Liver (tissue), 9 donors: Measurements from ENCODE around the gene CCDC33. TPM values are rescaled to one million over a fixed set of nuclear protein-coding genes. Genes with fewer than 3 reads are reported as not detected.

Experiments used
- DNase-seq: peaks from one replicate; pipeline ENCODE4 v3.0.0-alpha.2; 2017; ENCODE audit warnings: low spot score
- H3K27ac ChIP-seq, 2 donors: one replicate each; pipeline ENCODE4 v1.7.0; 2013; ENCODE audit warnings: inconsistent platforms in 2 of 2, low read length in 2 of 2, control low read depth in 1 of 2, low read depth in 1 of 2, mild to moderate bottlenecking in 1 of 2
- H3K27me3 ChIP-seq, 4 donors: one replicate each; pipeline versions ENCODE4 v1.6.1 to v1.7.0; 2013; ENCODE audit warnings: low read length in 3 of 4, inconsistent platforms in 1 of 4, mild to moderate bottlenecking in 1 of 4, moderate library complexity in 1 of 4; ENCODE audit not compliant: control insufficient read depth in 4 of 4, insufficient read depth in 4 of 4
- H3K36me3 ChIP-seq, 4 donors: one replicate each; pipeline versions ENCODE4 v1.6.1 to v1.7.0; 2013; ENCODE audit warnings: low read length in 3 of 4, mild to moderate bottlenecking in 3 of 4, low read depth in 1 of 4, moderate library complexity in 1 of 4; ENCODE audit not compliant: control insufficient read depth in 4 of 4, insufficient read depth in 3 of 4
- H3K4me1 ChIP-seq, 4 donors: one replicate each; pipeline versions ENCODE4 v1.6.1 to v1.7.0; 2013; ENCODE audit warnings: low read length in 3 of 4, mild to moderate bottlenecking in 3 of 4, moderate library complexity in 1 of 4; ENCODE audit not compliant: control insufficient read depth in 4 of 4, insufficient read depth in 4 of 4
- H3K4me3 ChIP-seq, 3 donors: one replicate each; pipeline versions ENCODE4 v1.6.1 to v1.7.0; 2013; ENCODE audit warnings: low read length in 3 of 3, control low read depth in 1 of 3, low read depth in 1 of 3, mild to moderate bottlenecking in 1 of 3
- H3K9ac ChIP-seq, 2 donors: one replicate each; pipeline ENCODE4 v1.7.0; 2013; ENCODE audit warnings: low read length in 2 of 2, mild to moderate bottlenecking in 2 of 2, moderate library complexity in 2 of 2, control low read depth in 1 of 2, low read depth in 1 of 2
- H3K9me3 ChIP-seq, 4 donors: one replicate each; pipeline versions ENCODE4 v1.6.1 to v1.7.0; 2013; ENCODE audit warnings: low read length in 3 of 4; ENCODE audit not compliant: control insufficient read depth in 4 of 4
- ATF3 ChIP-seq: IDR thresholded peaks from 2 replicates; pipeline ENCODE4 v1.6.1; 2016; ENCODE audit warnings: antibody characterized with exemption
- EGR1 ChIP-seq, 2 donors: IDR thresholded peaks; 2 replicates each; pipeline ENCODE4 v1.6.1; 2016 to 2018; ENCODE audit warnings: antibody characterized with exemption in 2 of 2, low read depth in 2 of 2
- FOXA1 ChIP-seq: IDR thresholded peaks from 2 replicates; pipeline ENCODE4 v1.6.1; 2016; ENCODE audit warnings: antibody characterized with exemption
- FOXA2 ChIP-seq: IDR thresholded peaks from 2 replicates; pipeline ENCODE4 v1.6.1; 2016; ENCODE audit warnings: antibody characterized with exemption
- GABPA ChIP-seq, 2 donors: IDR thresholded peaks in 1 of 2; conservative IDR thresholded peaks in 1 of 2; 2 replicates each; pipeline ENCODE4 v1.6.1; 2016; ENCODE audit warnings: antibody characterized with exemption in 2 of 2, mild to moderate bottlenecking in 1 of 2, moderate library complexity in 1 of 2
- HNF4G ChIP-seq: IDR thresholded peaks from 2 replicates; pipeline ENCODE4 v1.6.1; 2016; ENCODE audit warnings: antibody characterized with exemption
- JUND ChIP-seq, 2 donors: IDR thresholded peaks; 2 replicates each; pipeline ENCODE4 v1.6.1; 2016; ENCODE audit warnings: antibody characterized with exemption in 2 of 2
- NR2F2 ChIP-seq: IDR thresholded peaks from 2 replicates; pipeline ENCODE4 v1.6.1; 2016; ENCODE audit warnings: antibody characterized with exemption
- REST ChIP-seq: IDR thresholded peaks from 2 replicates; pipeline ENCODE4 v1.6.1; 2016; ENCODE audit warnings: antibody characterized with exemption, mild to moderate bottlenecking
- RXRA ChIP-seq, 2 donors: IDR thresholded peaks; 2 replicates each; pipeline ENCODE4 v1.6.1; 2017 to 2018; ENCODE audit warnings: antibody characterized with exemption in 2 of 2, mild to moderate bottlenecking in 1 of 2
- TAF1 ChIP-seq: conservative IDR thresholded peaks from 2 replicates; pipeline ENCODE4 v1.6.1; 2016; ENCODE audit warnings: antibody characterized with exemption, mild to moderate bottlenecking
- YY1 ChIP-seq: IDR thresholded peaks from 2 replicates; pipeline ENCODE4 v1.6.1; 2016; ENCODE audit warnings: antibody characterized with exemption, mild to moderate bottlenecking
- WGBS: extraction: QIAGEN DNeasy Blood & Tissue Kit; methylation state at CpG from one replicate; pipeline ENCODE4 v1.1.7; 2013; 5-methylcytosine and 5-hydroxymethylcytosine counted together
- polyA plus RNA-seq, 2 donors: library from polyadenylated mRNA; stranded (reverse) in 1 of 2; unstranded in 1 of 2; fragments of 200-250 nt in 1 of 2; fragments of >200 nt in 1 of 2; fragmentation: Nextera tagmentation in 1 of 2; extraction: Ambion mirVana in 1 of 2; gene quantifications; one replicate each; pipeline versions ENCODE4 v1.2.1 to v1.2.3, GENCODE V29; 2013 to 2015
- total RNA-seq, 2 donors: library from RNA; depleted of rRNA; stranded (reverse); fragments of >200 nt; gene quantifications; one replicate each; pipeline ENCODE4 v1.2.3, GENCODE V29; 2014
- TF ChIP-seq, protein P1 (sequence below): IDR thresholded peaks from 2 replicates; pipeline ENCODE4 v1.6.1; 2016; ENCODE audit warnings: antibody characterized with exemption
- TF ChIP-seq, protein P2 (sequence below): fragments of 150-350 bp; IDR thresholded peaks from 2 replicates; pipeline ENCODE4 v1.5.1; 2017; ENCODE audit warnings: improper control_type of control experiment, low read depth, low read length; ENCODE audit not compliant: missing input control
- donor health status: healthy.
- donor health status: healthy.
- donor health status: healthy.
- donor health status: healthy.
- donor health status: healthy.

Gene CCDC33
- total and polyA plus RNA-seq, 4 donors = not detected

DNA sequence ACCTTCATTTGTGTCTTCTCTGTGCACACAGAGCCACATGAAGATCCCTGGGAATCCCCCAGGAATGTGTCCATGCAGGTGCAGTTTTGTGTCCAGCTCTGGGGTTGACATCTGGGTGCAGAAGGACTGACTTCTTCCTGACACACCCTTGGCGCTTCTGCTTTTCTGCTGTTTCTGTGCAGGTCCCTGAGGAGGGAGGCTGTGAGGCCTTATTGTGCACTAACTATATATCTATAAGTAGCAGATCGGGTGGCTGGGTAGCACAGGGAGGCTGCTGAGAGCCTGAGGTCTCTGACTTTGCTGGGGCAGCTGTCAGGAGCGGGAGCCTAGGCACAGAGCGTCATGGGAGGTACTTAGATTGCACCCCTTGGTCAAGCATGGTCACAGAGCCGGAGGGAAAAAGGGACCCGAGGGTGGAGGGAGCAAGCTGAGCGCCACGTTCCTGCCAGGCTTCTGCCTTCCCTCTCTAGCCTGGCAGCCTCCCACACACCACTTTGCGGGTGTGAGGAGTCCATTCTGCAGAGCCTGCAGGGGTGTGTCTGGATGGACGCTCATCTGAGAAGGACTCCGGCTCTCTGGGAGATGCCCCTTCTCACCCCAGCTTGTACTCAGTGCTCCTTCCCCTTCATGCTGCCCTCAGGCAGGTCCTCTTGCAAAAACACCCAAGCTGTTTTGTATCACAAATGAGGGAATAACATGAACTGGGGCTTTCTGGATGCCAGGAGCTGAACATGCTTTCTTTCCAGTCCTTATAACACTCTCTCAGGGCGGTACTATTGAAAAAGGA lies 23.9 kb downstream of the CCDC33 start (continued):
- TF ChIP-seq, protein P1, sequence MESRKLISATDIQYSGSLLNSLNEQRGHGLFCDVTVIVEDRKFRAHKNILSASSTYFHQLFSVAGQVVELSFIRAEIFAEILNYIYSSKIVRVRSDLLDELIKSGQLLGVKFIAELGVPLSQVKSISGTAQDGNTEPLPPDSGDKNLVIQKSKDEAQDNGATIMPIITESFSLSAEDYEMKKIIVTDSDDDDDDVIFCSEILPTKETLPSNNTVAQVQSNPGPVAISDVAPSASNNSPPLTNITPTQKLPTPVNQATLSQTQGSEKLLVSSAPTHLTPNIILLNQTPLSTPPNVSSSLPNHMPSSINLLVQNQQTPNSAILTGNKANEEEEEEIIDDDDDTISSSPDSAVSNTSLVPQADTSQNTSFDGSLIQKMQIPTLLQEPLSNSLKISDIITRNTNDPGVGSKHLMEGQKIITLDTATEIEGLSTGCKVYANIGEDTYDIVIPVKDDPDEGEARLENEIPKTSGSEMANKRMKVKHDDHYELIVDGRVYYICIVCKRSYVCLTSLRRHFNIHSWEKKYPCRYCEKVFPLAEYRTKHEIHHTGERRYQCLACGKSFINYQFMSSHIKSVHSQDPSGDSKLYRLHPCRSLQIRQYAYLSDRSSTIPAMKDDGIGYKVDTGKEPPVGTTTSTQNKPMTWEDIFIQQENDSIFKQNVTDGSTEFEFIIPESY = no peak
- TF ChIP-seq FOXA1 = no peak

GRCh38 chr15:74261041-74261440 lies 24.9 kb downstream of the CCDC33 start:
- Histone ChIP-seq H3K27ac (no peak overlapping the region), H3K9ac (no peak overlapping the region), H3K4me3 (no peak overlapping the region), H3K27me3 (no peaks in the 10 kb centered on the region), H3K4me1 (no peaks in the 10 kb centered on the region), H3K36me3 (no peaks in the 10 kb centered on the region), H3K9me3 (no peaks in the 10 kb centered on the region)
- DNase-seq = no peak
- 68% methylated on average over 3 of the region's 3 CpGs for WGBS
- TF ChIP-seq JUND (IDR thresholded peaks at IDR 0.05) (no peak), REST (no peak), YY1 (no peak), FOXA2 (no peak), ATF3 (no peak)
- TF ChIP-seq, protein P2, sequence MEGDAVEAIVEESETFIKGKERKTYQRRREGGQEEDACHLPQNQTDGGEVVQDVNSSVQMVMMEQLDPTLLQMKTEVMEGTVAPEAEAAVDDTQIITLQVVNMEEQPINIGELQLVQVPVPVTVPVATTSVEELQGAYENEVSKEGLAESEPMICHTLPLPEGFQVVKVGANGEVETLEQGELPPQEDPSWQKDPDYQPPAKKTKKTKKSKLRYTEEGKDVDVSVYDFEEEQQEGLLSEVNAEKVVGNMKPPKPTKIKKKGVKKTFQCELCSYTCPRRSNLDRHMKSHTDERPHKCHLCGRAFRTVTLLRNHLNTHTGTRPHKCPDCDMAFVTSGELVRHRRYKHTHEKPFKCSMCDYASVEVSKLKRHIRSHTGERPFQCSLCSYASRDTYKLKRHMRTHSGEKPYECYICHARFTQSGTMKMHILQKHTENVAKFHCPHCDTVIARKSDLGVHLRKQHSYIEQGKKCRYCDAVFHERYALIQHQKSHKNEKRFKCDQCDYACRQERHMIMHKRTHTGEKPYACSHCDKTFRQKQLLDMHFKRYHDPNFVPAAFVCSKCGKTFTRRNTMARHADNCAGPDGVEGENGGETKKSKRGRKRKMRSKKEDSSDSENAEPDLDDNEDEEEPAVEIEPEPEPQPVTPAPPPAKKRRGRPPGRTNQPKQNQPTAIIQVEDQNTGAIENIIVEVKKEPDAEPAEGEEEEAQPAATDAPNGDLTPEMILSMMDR = no peak

- Histone ChIP-seq H3K27ac (no peak overlapping the region), H3K36me3 (no peaks in the 10 kb centered on the region), H3K9ac (no peak overlapping the region), H3K9me3 (no peaks in the 10 kb centered on the region), H3K4me1 (no peaks in the 10 kb centered on the region), H3K4me3 (no peak overlapping the region), H3K27me3 (no peaks in the 10 kb centered on the region)
- 81% methylated on average over 8 of the region's 8 CpGs for WGBS
- DNase-seq = no peak
- TF ChIP-seq JUND (IDR thresholded peaks at IDR 0.05) (no peak), TAF1 (no peak), FOXA1 (no peak), NR2F2 (no peak), EGR1 (IDR thresholded peaks at IDR 0.05; ENCODE audit: low read depth in 2 of 2) (no peak), RXRA (IDR thresholded peaks at IDR 0.05) (no peak), ATF3 (no peak), FOXA2 (no peak), YY1 (no peak), GABPA (IDR thresholded peaks at IDR 0.05 in 1 of 2, conservative IDR thresholded peaks at IDR 0.05 in 1 of 2) (no peak), HNF4G (no peak), REST (no peak)
- TF ChIP-seq, protein P2 = no peak
Measured at GRCh38 chr15:74261685-74262084, 25.6 kb downstream of the CCDC33 start.
